ENCODE results near the gene ZNF143.
A peak's percentile ranks its signal among the peaks of the same experiment; 100 is the strongest.
"Not testable (repeated sequence)": the region's sequence is repeated elsewhere in the genome, so short reads cannot be mapped to it uniquely, and the experiment has no call there.

The ZNF143 gene

GRCh38 chr11:9498457-9499078 is 37.8 kb downstream of the ZNF143 start:
- DNase-seq: no peak

- peak; percentile 35 for DNase-seq
These were observed 45.9 kb downstream of the ZNF143 start for GRCh38 chr11:9506489-9507276.

- DNase-seq: no peak
These were observed 46.4 kb downstream of the ZNF143 start for GRCh38 chr11:9507277-9507580.

GRCh38 chr11:9509041-9509440 is 48.2 kb downstream of the ZNF143 start:
- no peak for DNase-seq

GRCh38 chr11:9512370-9513019 is 51.7 kb downstream of the ZNF143 start:
- no peak for DNase-seq

GRCh38 chr11:9514576-9514975 is 53.8 kb downstream of the ZNF143 start:
- not testable (repeated sequence) for DNase-seq

- DNase-seq: no peak
These were observed 55.3 kb downstream of the ZNF143 start for GRCh38 chr11:9516113-9516512.

- DNase-seq: no peak
These were observed 58.1 kb downstream of the ZNF143 start for GRCh38 chr11:9518835-9519410.

- DNase-seq: no peak
These were observed 63.2 kb downstream of the ZNF143 start for GRCh38 chr11:9524001-9524400.

- DNase-seq: no peak
These were observed 64.3 kb downstream of the ZNF143 start for GRCh38 chr11:9525116-9525515.

- no peak for DNase-seq
These were observed 66.8 kb downstream of the ZNF143 start for GRCh38 chr11:9527481-9528135.

- DNase-seq: no peak
These were observed 67.3 kb downstream of the ZNF143 start for GRCh38 chr11:9528136-9528501.

GRCh38 chr11:9528573-9529333 is 67.9 kb downstream of the ZNF143 start:
- no peak for DNase-seq

- DNase-seq: no peak
These were observed 68.5 kb downstream of the ZNF143 start for GRCh38 chr11:9529334-9529650.

- no peak for DNase-seq
These were observed 69.3 kb downstream of the ZNF143 start for GRCh38 chr11:9530020-9530621.

GRCh38 chr11:9530901-9531625 is 70.3 kb downstream of the ZNF143 start:
- DNase-seq: no peak

- DNase-seq: no peak
These were observed 72.2 kb downstream of the ZNF143 start for GRCh38 chr11:9533058-9533457.

GRCh38 chr11:9533736-9534473 is 73.1 kb downstream of the ZNF143 start:
- no peak for DNase-seq

GRCh38 chr11:9535189-9535781 is 74.5 kb downstream of the ZNF143 start:
- DNase-seq: no peak

- no peak for DNase-seq
These were observed 77.7 kb downstream of the ZNF143 start for GRCh38 chr11:9538548-9538947.

- DNase-seq: not testable (repeated sequence)
These were observed 88.4 kb downstream of the ZNF143 start for GRCh38 chr11:9549216-9549615.
